Posterior vena cava (tissue), 2 donors: Measurements from ENCODE around the gene NSUN2. TPM values are rescaled to one million over a fixed set of nuclear protein-coding genes. Genes with fewer than 3 reads are reported as not detected.
A peak's percentile ranks its signal among the peaks of the same experiment; 100 is the strongest.
"Not testable (repeated sequence)": the region's sequence is repeated elsewhere in the genome, so short reads cannot be mapped to it uniquely, and the experiment has no call there.

Experiments used
- DNase-seq: peaks from one replicate; pipeline ENCODE4 v3.0.0-alpha.2; 2020; ENCODE audit warnings: low spot score
- intact Hi-C, 2 donors: fragments of 100-400 bp; cut with DNase I; formaldehyde crosslinking; loops; one replicate each; pipeline versions ENCODE4 v1.14.1 to v1.14.2; 2022 to 2023
- total RNA-seq, 2 donors: library from RNA; stranded (reverse); fragmentation: NEBNext Ultra II Directional; extraction: Animal tissue kit (Norgen Biotek cat#: 25700); gene quantifications; one replicate each; pipeline ENCODE4 v1.2.1, GENCODE V29; 2021
- donor health status: DM: yes; HTN: yes; CAD: no.
- donor health status: DM: yes; HTN: yes; CAD: no.

Gene NSUN2
- total RNA-seq, 2 donors from 2014 or later, result 31.6 to 35.2 TPM

GRCh38 chr5:6572825-6573380 lies 59.9 kb downstream of the NSUN2 start:
- intact Hi-C loops, result loop anchor here in 1 of 2 donors (10.0 kb wide), 1 partner anchor 198 kb away; the partner anchor contains the start of gene MED10

GRCh38 chr5:6572086-6572824 lies 60.6 kb downstream of the NSUN2 start:
- intact Hi-C loops, result loop anchor here in 1 of 2 donors (10.0 kb wide), 1 partner anchor 197 kb away; the partner anchor contains the start of gene MED10
- DNase-seq, result peak; percentile 73

More at GRCh38 chr5:6572825-6573380, 59.9 kb downstream of the NSUN2 start:
- DNase-seq, result no peak

- intact Hi-C loops, result loop anchor here in 1 of 2 donors (10.0 kb wide), 1 partner anchor 197 kb away; the partner anchor contains the start of gene MED10
- not testable (repeated sequence) for DNase-seq
Measured at GRCh38 chr5:6571607-6572006, 61.2 kb downstream of the NSUN2 start.

GRCh38 chr5:6570530-6570929 lies 62.3 kb downstream of the NSUN2 start:
- no peak for DNase-seq
- intact Hi-C loops, result loop anchor here in 1 of 2 donors (10.0 kb wide), 1 partner anchor 196 kb away; the partner anchor contains the start of gene MED10

- intact Hi-C loops, result no loop called here
- peak; percentile 29 for DNase-seq
Measured at GRCh38 chr5:6568889-6569288, 64.0 kb downstream of the NSUN2 start.

- peak; percentile 68 for DNase-seq
- intact Hi-C loops, result no loop called here
Measured at GRCh38 chr5:6568383-6568782, 64.5 kb downstream of the NSUN2 start.

- intact Hi-C loops, result no loop called here
- no peak for DNase-seq
Measured at GRCh38 chr5:6567835-6568234, 65.0 kb downstream of the NSUN2 start.

GRCh38 chr5:6567068-6567467 lies 65.8 kb downstream of the NSUN2 start:
- intact Hi-C loops, result no loop called here
- no peak for DNase-seq

- intact Hi-C loops, result no loop called here
- no peak for DNase-seq
Measured at GRCh38 chr5:6565492-6565891, 67.4 kb downstream of the NSUN2 start.

GRCh38 chr5:6557807-6558575 lies 74.9 kb downstream of the NSUN2 start:
- intact Hi-C loops, result no loop called here
- DNase-seq, result no peak

- DNase-seq, result no peak
- intact Hi-C loops, result no loop called here
Measured at GRCh38 chr5:6556802-6557102, 76.1 kb downstream of the NSUN2 start.

GRCh38 chr5:6556089-6556801 lies 76.6 kb downstream of the NSUN2 start:
- intact Hi-C loops, result no loop called here
- DNase-seq, result no peak

- intact Hi-C loops, result no loop called here
- no peak for DNase-seq
Measured at GRCh38 chr5:6554812-6555211, 78.0 kb downstream of the NSUN2 start.

GRCh38 chr5:6553972-6554371 lies 78.9 kb downstream of the NSUN2 start:
- no peak for DNase-seq
- intact Hi-C loops, result no loop called here

GRCh38 chr5:6552612-6553011 lies 80.2 kb downstream of the NSUN2 start:
- no peak for DNase-seq
- intact Hi-C loops, result no loop called here

GRCh38 chr5:6551955-6552313 lies 80.9 kb downstream of the NSUN2 start:
- intact Hi-C loops, result no loop called here
- no peak for DNase-seq

- DNase-seq, result no peak
- intact Hi-C loops, result no loop called here
Measured at GRCh38 chr5:6551287-6551954, 81.4 kb downstream of the NSUN2 start.

- no peak for DNase-seq
- intact Hi-C loops, result no loop called here
Measured at GRCh38 chr5:6550628-6551027, 82.2 kb downstream of the NSUN2 start.
